ENCODE results near the gene PLEKHJ1. TPM values are rescaled to one million over a fixed set of nuclear protein-coding genes. Genes with fewer than 3 reads are reported as not detected.

Gene PLEKHJ1
- total RNA-seq, 1 donor from 2014 or later, result 78.3 TPM

DNA sequence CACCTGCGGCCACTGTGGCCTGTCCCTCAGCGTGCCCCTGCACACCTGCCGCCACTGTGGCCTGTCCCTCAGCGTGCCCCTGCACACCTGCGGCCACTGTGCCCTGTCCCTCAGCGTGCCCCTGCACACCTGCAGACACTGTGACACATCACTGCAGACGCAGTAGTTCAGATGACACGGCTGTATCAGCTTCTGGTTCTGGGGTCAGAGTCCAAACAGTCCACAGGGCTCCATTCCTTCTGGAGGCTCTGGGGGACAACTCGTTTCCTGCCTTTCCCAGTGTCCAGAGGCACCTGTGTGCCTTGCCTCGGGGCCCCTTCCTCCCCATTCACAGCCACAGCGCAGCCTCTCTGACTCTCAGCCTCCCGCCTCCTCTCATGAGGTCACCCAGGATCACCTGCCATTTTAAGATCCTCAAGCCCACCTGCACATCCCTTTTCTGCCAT lies 6.0 kb upstream of the PLEKHJ1 start:
- Histone ChIP-seq H3K4me1 (ENCODE audit: insufficient read depth, low read length) (peaks cover 50% of the 10 kb centered on the region), H3K27ac (ENCODE audit: low read depth, low read length) (no peak overlapping the region), H2AFZ (ENCODE audit: low read depth, low read length) (no peak overlapping the region), H3K9ac (ENCODE audit: low read length) (no peak overlapping the region), H3K4me3 (ENCODE audit: insufficient read depth, low read depth, low read length) (no peak overlapping the region), H3K9me3 (ENCODE audit: insufficient read depth, low read depth, low read length) (no peaks in the 10 kb centered on the region), H4K20me1 (ENCODE audit: insufficient read depth, low read length) (peaks cover 99% of the 10 kb centered on the region), H3K27me3 (ENCODE audit: insufficient read depth, low read length) (no peaks in the 10 kb centered on the region), H3K36me3 (ENCODE audit: insufficient read depth, low read length) (peaks cover 19% of the 10 kb centered on the region), H3K79me2 (ENCODE audit: insufficient read depth, low read length) (peaks cover 85% of the 10 kb centered on the region), H3K4me2 (ENCODE audit: low read length) (no peak overlapping the region)
- FAIRE-seq, result no peak
- H3K4me3 Mint-ChIP-seq (ENCODE audit: unreplicated experiment), result no peak overlapping the region
- H3K9me3 Mint-ChIP-seq (ENCODE audit: unreplicated experiment), result no peaks in the 10 kb centered on the region
- no peak overlapping the region for H3K27ac Mint-ChIP-seq (ENCODE audit: unreplicated experiment)
- no peak for DNase-seq (ENCODE audit: low read depth)
- H3K4me1 Mint-ChIP-seq (ENCODE audit: low read depth, unreplicated experiment), result peaks cover 36% of the 10 kb centered on the region
- no peaks in the 10 kb centered on the region for H3K27me3 Mint-ChIP-seq (ENCODE audit: low read depth, unreplicated experiment)
- TF ChIP-seq EZH2 (IDR thresholded peaks at IDR 0.05; ENCODE audit: insufficient read depth, low read length), result no peak
- TF ChIP-seq, protein P1, sequence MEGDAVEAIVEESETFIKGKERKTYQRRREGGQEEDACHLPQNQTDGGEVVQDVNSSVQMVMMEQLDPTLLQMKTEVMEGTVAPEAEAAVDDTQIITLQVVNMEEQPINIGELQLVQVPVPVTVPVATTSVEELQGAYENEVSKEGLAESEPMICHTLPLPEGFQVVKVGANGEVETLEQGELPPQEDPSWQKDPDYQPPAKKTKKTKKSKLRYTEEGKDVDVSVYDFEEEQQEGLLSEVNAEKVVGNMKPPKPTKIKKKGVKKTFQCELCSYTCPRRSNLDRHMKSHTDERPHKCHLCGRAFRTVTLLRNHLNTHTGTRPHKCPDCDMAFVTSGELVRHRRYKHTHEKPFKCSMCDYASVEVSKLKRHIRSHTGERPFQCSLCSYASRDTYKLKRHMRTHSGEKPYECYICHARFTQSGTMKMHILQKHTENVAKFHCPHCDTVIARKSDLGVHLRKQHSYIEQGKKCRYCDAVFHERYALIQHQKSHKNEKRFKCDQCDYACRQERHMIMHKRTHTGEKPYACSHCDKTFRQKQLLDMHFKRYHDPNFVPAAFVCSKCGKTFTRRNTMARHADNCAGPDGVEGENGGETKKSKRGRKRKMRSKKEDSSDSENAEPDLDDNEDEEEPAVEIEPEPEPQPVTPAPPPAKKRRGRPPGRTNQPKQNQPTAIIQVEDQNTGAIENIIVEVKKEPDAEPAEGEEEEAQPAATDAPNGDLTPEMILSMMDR (IDR thresholded peaks at IDR 0.05; ENCODE audit: insufficient read depth, low read depth, low read length), result no peak
- peaks cover 8% of the 10 kb centered on the region for H3K36me3 Mint-ChIP-seq (ENCODE audit: low read depth, unreplicated experiment)

DNA sequence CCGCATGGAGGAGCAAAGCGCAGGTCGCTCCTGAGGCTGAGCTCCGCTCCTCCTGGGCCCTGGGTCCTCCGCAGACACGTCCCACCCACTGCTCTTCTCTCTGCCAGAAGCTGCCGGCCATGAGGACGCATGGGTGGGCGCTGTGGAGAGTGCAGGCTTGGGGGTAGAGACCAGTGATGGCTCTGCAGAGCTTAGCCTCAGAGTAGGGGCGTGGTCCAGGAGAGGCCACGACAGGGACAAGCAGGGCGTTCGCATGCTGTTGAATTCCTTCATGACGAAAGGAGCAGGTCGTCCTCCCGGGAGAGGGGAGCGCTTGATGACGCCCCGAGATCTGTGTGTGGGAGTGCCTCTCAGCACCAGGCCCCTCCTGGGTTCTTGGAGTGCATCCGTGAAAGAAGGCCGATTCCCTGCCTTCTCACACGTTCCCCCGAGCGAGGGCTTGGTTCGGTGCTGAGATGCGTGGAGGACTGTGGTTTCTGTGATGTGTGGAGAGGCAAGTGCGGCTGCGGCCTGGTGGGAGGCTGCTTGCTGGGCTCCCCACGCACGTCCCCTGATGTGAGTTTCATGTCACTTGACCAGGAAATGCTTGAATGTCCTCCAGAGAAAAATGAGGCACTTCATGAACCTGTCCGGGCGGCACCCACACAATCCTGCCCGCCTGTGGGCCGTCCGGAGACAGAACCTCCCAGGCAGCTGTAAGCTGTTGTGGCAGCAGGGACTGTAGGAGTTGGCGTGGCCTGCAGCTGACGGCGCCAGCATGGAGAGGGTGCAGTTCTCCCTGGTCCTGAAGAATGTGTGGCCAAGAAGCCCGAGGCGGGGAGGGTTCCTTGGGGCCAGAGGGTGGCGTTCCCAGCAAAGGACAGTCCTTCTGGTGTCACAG lies 5.0 kb upstream of the PLEKHJ1 start:
- H2AFZ ChIP-seq (ENCODE audit: low read depth, low read length), result no peak overlapping the region
- H4K20me1 ChIP-seq (ENCODE audit: insufficient read depth, low read length), result peaks cover 89% of the 10 kb centered on the region
- H3K27ac ChIP-seq (ENCODE audit: low read depth, low read length), result no peak overlapping the region
- no peaks in the 10 kb centered on the region for H3K9me3 ChIP-seq (ENCODE audit: insufficient read depth, low read depth, low read length)
- peaks cover 16% of the 10 kb centered on the region for H3K36me3 ChIP-seq (ENCODE audit: insufficient read depth, low read length)
- H3K27me3 Mint-ChIP-seq (ENCODE audit: low read depth, unreplicated experiment), result no peaks in the 10 kb centered on the region
- H3K4me3 ChIP-seq (ENCODE audit: insufficient read depth, low read depth, low read length), result no peak overlapping the region
- no peaks in the 10 kb centered on the region for H3K9me3 Mint-ChIP-seq (ENCODE audit: unreplicated experiment)
- peaks cover 89% of the 10 kb centered on the region for H3K79me2 ChIP-seq (ENCODE audit: insufficient read depth, low read length)
- H3K27me3 ChIP-seq (ENCODE audit: insufficient read depth, low read length), result no peaks in the 10 kb centered on the region
- H3K36me3 Mint-ChIP-seq (ENCODE audit: low read depth, unreplicated experiment), result peaks cover 8% of the 10 kb centered on the region
- H3K4me2 ChIP-seq (ENCODE audit: low read length), result peak overlapping the region; percentile 93
- H3K4me3 Mint-ChIP-seq (ENCODE audit: unreplicated experiment), result peak overlapping the region; percentile 81
- TF ChIP-seq, protein P1 (IDR thresholded peaks at IDR 0.05; ENCODE audit: insufficient read depth, low read depth, low read length), result no peak
- no peak for TF ChIP-seq EZH2 (IDR thresholded peaks at IDR 0.05; ENCODE audit: insufficient read depth, low read length)
- H3K27ac Mint-ChIP-seq (ENCODE audit: unreplicated experiment), result peak overlapping the region; percentile 75
- no peak for DNase-seq (ENCODE audit: low read depth)
- H3K4me1 ChIP-seq (ENCODE audit: insufficient read depth, low read length), result peaks cover 47% of the 10 kb centered on the region
- FAIRE-seq, result no peak
- H3K4me1 Mint-ChIP-seq (ENCODE audit: low read depth, unreplicated experiment), result peaks cover 36% of the 10 kb centered on the region
- H3K9ac ChIP-seq (ENCODE audit: low read length), result peak overlapping the region; percentile 93

Measured in astrocyte (in vitro differentiated cells and primary cell).